HEK293 (cell line): Measurements from ENCODE around the gene PKLR.

ENCODE experiments used
- BCL11B ChIP-seq: fragments of 450-650 bp; formaldehyde crosslinking; IDR thresholded peaks from 2 replicates; pipeline ENCODE4 v1.5.1; 2016; ENCODE audit warnings: low read depth, missing biosample characterization, missing genetic modification characterization
- ELK4 ChIP-seq: IDR thresholded peaks from 2 replicates; pipeline ENCODE4 v1.6.1; 2011; ENCODE audit warnings: mild to moderate bottlenecking, low read depth, low read length, borderline replicate concordance
- HIC1 ChIP-seq: fragments of 450-650 bp; formaldehyde crosslinking; IDR thresholded peaks from 2 replicates; pipeline ENCODE4 v1.5.1; 2016; ENCODE audit warnings: missing biosample characterization, missing genetic modification characterization
- INSM2 ChIP-seq: fragments of 450-650 bp; formaldehyde crosslinking; IDR thresholded peaks from 2 replicates; pipeline ENCODE4 v1.5.1; 2016; ENCODE audit warnings: missing biosample characterization, missing genetic modification characterization
- KLF8 ChIP-seq: fragments of 450-650 bp; formaldehyde crosslinking; IDR thresholded peaks from 2 replicates; pipeline ENCODE4 v1.5.1; 2016; ENCODE audit warnings: missing biosample characterization, missing genetic modification characterization
- KLF9 ChIP-seq: fragments of 450-650 bp; formaldehyde crosslinking; IDR thresholded peaks from 2 replicates; pipeline ENCODE4 v1.5.1; 2016; ENCODE audit warnings: missing biosample characterization, missing genetic modification characterization, low read depth
- PBX3 ChIP-seq: sonication (generic); formaldehyde crosslinking; IDR thresholded peaks from 2 replicates; pipeline ENCODE4 v1.8.1; 2022; ENCODE audit warnings: mild to moderate bottlenecking, moderate library complexity, missing genetic modification reagents
- RBAK ChIP-seq: fragments of 450-650 bp; formaldehyde crosslinking; IDR thresholded peaks from 2 replicates; pipeline ENCODE4 v1.5.1; 2016; ENCODE audit warnings: missing biosample characterization, missing genetic modification characterization
- YY1 ChIP-seq: fragments of 450-650 bp; formaldehyde crosslinking; IDR thresholded peaks from 2 replicates; pipeline ENCODE4 v1.5.1; 2018; ENCODE audit warnings: missing biosample characterization, missing genetic modification characterization
- YY2 ChIP-seq: fragments of 450-650 bp; formaldehyde crosslinking; IDR thresholded peaks from 2 replicates; pipeline ENCODE4 v1.5.1; 2016; ENCODE audit warnings: missing biosample characterization, missing genetic modification characterization
- ZBTB10 ChIP-seq: fragments of 450-650 bp; formaldehyde crosslinking; IDR thresholded peaks from 2 replicates; pipeline ENCODE4 v1.5.1; 2016; ENCODE audit warnings: missing biosample characterization, missing genetic modification characterization
- ZBTB44 ChIP-seq: fragments of 450-650 bp; IDR thresholded peaks from 2 replicates; pipeline ENCODE4 v1.5.1; 2018; ENCODE audit warnings: missing biosample characterization, mild to moderate bottlenecking, missing genetic modification characterization
- ZFHX2 ChIP-seq: fragments of 450-650 bp; formaldehyde crosslinking; conservative IDR thresholded peaks from 2 replicates; pipeline ENCODE4 v1.5.1; 2016; ENCODE audit warnings: missing biosample characterization, missing genetic modification characterization
- ZFP3 ChIP-seq: fragments of 450-650 bp; formaldehyde crosslinking; IDR thresholded peaks from 2 replicates; pipeline ENCODE4 v1.5.1; 2016; ENCODE audit warnings: low read depth, missing biosample characterization, missing genetic modification characterization
- ZIC2 ChIP-seq: fragments of 450-650 bp; formaldehyde crosslinking; IDR thresholded peaks from 2 replicates; pipeline ENCODE4 v1.5.1; 2016; ENCODE audit warnings: missing biosample characterization, missing genetic modification characterization
- ZNF114 ChIP-seq: fragments of 450-650 bp; formaldehyde crosslinking; IDR thresholded peaks from 2 replicates; pipeline ENCODE4 v1.5.0; 2017; ENCODE audit warnings: missing biosample characterization, missing genetic modification characterization
- ZNF148 ChIP-seq: fragments of 450-650 bp; formaldehyde crosslinking; IDR thresholded peaks from 2 replicates; pipeline ENCODE4 v1.5.0; 2017; ENCODE audit warnings: missing biosample characterization, missing genetic modification characterization, borderline replicate concordance
- ZNF221 ChIP-seq: fragments of 450-650 bp; formaldehyde crosslinking; IDR thresholded peaks from 2 replicates; pipeline ENCODE4 v1.5.1; 2017; ENCODE audit warnings: missing biosample characterization, missing genetic modification characterization, borderline replicate concordance
- ZNF324 ChIP-seq: fragments of 450-650 bp; formaldehyde crosslinking; IDR thresholded peaks from 2 replicates; pipeline ENCODE4 v1.5.1; 2016; ENCODE audit warnings: missing biosample characterization, missing genetic modification characterization
- ZNF354C ChIP-seq: fragments of 450-650 bp; formaldehyde crosslinking; IDR thresholded peaks from 2 replicates; pipeline ENCODE4 v1.5.1; 2016; ENCODE audit warnings: missing biosample characterization, missing genetic modification characterization, low read depth, borderline replicate concordance
- ZNF623 ChIP-seq: fragments of 450-650 bp; formaldehyde crosslinking; IDR thresholded peaks from 2 replicates; pipeline ENCODE4 v1.5.1; 2016; ENCODE audit warnings: missing biosample characterization, missing genetic modification characterization
- ZNF629 ChIP-seq: fragments of 450-650 bp; formaldehyde crosslinking; IDR thresholded peaks from 2 replicates; pipeline ENCODE4 v1.5.1; 2017; ENCODE audit warnings: missing biosample characterization, missing genetic modification characterization
- ZNF670 ChIP-seq: fragments of 450-650 bp; formaldehyde crosslinking; IDR thresholded peaks from 2 replicates; pipeline ENCODE4 v1.5.1; 2016; ENCODE audit warnings: missing biosample characterization, missing genetic modification characterization, low read depth
- ZNF704 ChIP-seq: fragments of 450-650 bp; formaldehyde crosslinking; IDR thresholded peaks from 2 replicates; pipeline ENCODE4 v1.5.1; 2016; ENCODE audit warnings: missing biosample characterization, missing genetic modification characterization
- ZNF777 ChIP-seq: fragments of 450-650 bp; formaldehyde crosslinking; IDR thresholded peaks from 2 replicates; pipeline ENCODE4 v1.5.1; 2017; ENCODE audit warnings: missing biosample characterization, missing genetic modification characterization, borderline replicate concordance
- ZNF830 ChIP-seq: fragments of 450-650 bp; IDR thresholded peaks from 2 replicates; pipeline ENCODE4 v1.5.0; 2018; ENCODE audit warnings: missing biosample characterization, missing genetic modification characterization, low read depth, mild to moderate bottlenecking, moderate library complexity

Gene PKLR

GRCh38 chr1:155254228-155254713 is 47.0 kb downstream of the PKLR start (continued):
- TF ChIP-seq ZBTB44 (tag by site-specific recombination) (no peak), ZNF704 (tag by site-specific recombination) (no peak), ZIC2 (tag by site-specific recombination) (peak; percentile 23), ZNF623 (tag by site-specific recombination) (no peak), ELK4 (no peak), RBAK (no peak), ZNF148 (no peak), ZFP3 (tag by site-specific recombination) (no peak), YY1 (no peak), ZNF354C (tag by site-specific recombination) (no peak), ZBTB10 (tag by site-specific recombination) (no peak), PBX3 (CRISPR knock-in tag) (no peak), BCL11B (tag by site-specific recombination) (no peak), ZNF114 (no peak), ZNF830 (tag by site-specific recombination) (no peak), KLF8 (tag by site-specific recombination) (no peak), ZNF670 (no peak), HIC1 (tag by site-specific recombination) (peak; percentile 85), INSM2 (tag by site-specific recombination) (no peak), ZNF629 (no peak), ZFHX2 (tag by site-specific recombination) (no peak), KLF9 (peak; percentile 23; the same call in 1 of the 2 replicates), ZNF221 (tag by site-specific recombination) (no peak), ZNF777 (no peak), YY2 (tag by site-specific recombination) (no peak), ZNF324 (tag by site-specific recombination) (no peak)
